Vagina (tissue), 2 donors: ENCODE measurements around the gene TP73.

Experiments used
- POLR2AphosphoS5 ChIP-seq, 2 donors: sonication (generic); formaldehyde crosslinking; IDR thresholded peaks; one replicate each; pipeline ENCODE4 v1.9.0; 2017; ENCODE audit warnings: antibody characterized with exemption in 2 of 2, mild to moderate bottlenecking in 2 of 2, low read depth in 1 of 2; ENCODE audit not compliant: insufficient read depth in 1 of 2
- TF ChIP-seq, protein P1 (sequence below), 3 experiments: fragments of 450-650 bp in 2 of 3; fragments of 200-600 bp in 1 of 3; sonication (generic) in 1 of 3; IDR thresholded peaks; one replicate each; pipeline ENCODE4 v1.5.1; 2017 to 2019; ENCODE audit warnings: antibody characterized with exemption in 3 of 3, mild to moderate bottlenecking in 2 of 3, moderate library complexity in 2 of 3

DNA sequence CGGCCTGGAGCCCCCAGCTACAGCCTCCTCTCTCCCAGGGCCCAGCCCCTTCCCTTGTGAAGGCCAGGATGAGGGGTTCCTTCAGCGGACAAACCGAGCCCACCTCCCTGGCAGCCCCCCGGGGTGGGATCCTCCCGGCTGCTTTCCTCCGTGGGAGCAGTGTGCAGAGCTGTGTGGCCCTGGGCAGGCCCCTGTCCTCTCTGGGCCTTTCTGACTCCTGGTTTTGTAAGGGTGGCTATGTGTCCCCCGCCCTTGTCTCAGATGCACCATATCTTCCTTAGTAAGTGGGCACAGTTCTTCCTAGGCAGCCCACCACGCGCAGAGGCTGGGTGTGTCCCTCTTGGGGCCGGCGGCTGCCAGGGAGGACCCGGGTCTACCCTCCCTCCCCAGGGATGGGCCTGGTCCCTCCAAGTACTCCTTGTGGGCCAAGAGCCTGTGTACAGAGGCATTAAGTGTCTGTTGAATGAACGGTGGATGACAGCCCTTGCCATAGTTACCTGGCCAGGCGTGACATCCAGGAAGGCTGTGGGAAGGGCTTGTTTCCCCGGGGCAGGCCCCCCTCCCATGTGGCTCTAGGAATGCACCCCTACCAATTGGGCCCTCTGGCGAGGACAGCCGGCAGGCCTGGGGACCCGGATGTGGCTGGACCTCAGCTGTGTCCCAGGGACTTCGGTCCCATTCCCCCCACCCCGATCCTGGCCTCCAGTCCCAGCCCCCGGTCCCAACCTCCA, 124.1 kb downstream of the TP73 start:
- TF ChIP-seq, protein P1, sequence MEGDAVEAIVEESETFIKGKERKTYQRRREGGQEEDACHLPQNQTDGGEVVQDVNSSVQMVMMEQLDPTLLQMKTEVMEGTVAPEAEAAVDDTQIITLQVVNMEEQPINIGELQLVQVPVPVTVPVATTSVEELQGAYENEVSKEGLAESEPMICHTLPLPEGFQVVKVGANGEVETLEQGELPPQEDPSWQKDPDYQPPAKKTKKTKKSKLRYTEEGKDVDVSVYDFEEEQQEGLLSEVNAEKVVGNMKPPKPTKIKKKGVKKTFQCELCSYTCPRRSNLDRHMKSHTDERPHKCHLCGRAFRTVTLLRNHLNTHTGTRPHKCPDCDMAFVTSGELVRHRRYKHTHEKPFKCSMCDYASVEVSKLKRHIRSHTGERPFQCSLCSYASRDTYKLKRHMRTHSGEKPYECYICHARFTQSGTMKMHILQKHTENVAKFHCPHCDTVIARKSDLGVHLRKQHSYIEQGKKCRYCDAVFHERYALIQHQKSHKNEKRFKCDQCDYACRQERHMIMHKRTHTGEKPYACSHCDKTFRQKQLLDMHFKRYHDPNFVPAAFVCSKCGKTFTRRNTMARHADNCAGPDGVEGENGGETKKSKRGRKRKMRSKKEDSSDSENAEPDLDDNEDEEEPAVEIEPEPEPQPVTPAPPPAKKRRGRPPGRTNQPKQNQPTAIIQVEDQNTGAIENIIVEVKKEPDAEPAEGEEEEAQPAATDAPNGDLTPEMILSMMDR (IDR thresholded peaks at IDR 0.05): no peak
- TF ChIP-seq POLR2AphosphoS5 (IDR thresholded peaks at IDR 0.05; ENCODE audit: insufficient read depth in 1 of 2, low read depth in 1 of 2): no peak
